Transverse colon (tissue), 4 donors: Measurements from ENCODE around the gene HSPA1A.
"Not testable (repeated sequence)": the region's sequence is repeated elsewhere in the genome, so short reads cannot be mapped to it uniquely, and the experiment has no call there.

Experiments
- CTCF ChIP-seq, 5 experiments: fragments of 200-600 bp in 3 of 5; fragments of 450-650 bp in 2 of 5; sonication (generic) in 3 of 5; IDR thresholded peaks; 1 replicate in 2 of 5; 2 replicates in 3 of 5; pipeline ENCODE4 v1.5.1; 2016 to 2017; ENCODE audit warnings: antibody characterized with exemption in 5 of 5, inconsistent platforms in 3 of 5, mild to moderate bottlenecking in 2 of 5, moderate library complexity in 1 of 5
- EP300 ChIP-seq: sonication (generic); formaldehyde crosslinking; IDR thresholded peaks from one replicate; pipeline ENCODE4 v1.6.1; 2017; ENCODE audit warnings: antibody characterized with exemption, low read depth
- POLR2A ChIP-seq: fragments of 450-650 bp; IDR thresholded peaks from one replicate; pipeline ENCODE4 v1.6.1; 2016; ENCODE audit warnings: antibody characterized with exemption, mild to moderate bottlenecking, moderate library complexity
- POLR2AphosphoS5 ChIP-seq, 3 donors: sonication (generic); formaldehyde crosslinking; IDR thresholded peaks; one replicate each; pipeline ENCODE4 v1.6.1; 2016; ENCODE audit warnings: antibody characterized with exemption in 3 of 3

DNA sequence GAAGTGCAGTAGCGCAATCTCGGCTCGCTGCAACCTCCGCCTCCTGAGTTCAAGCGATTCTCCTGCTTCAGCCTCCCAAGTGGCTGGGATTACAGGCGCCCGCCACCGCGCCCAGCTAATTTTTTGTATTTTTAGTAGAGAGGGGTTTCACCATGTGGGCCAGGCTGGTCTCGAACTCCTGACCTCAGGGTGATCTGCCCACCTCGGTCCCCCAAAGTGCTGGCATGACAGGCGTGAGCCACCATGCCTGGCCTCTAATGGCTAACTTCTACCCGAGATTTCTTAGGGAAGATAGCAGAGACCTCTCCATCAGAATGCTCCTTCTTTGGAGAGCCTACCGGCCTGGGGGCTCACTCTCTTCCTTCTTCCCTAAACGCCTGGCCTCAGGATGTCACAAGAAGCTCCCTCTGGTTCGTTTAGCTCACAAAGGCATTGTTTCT, 48.8 kb downstream of the HSPA1A start:
- TF ChIP-seq POLR2A; CTCF (IDR thresholded peaks at IDR 0.05); EP300; POLR2AphosphoS5 (IDR thresholded peaks at IDR 0.05): not testable (repeated sequence)
